Camera-type eye (tissue), 1 donor: Measurements from ENCODE around the gene NCK2. TPM values are rescaled to one million over a fixed set of nuclear protein-coding genes. Genes with fewer than 3 reads are reported as not detected.

Experiments used
- total RNA-seq: library from RNA; depleted of rRNA; stranded (reverse); fragments of >200 nt; gene quantifications from one replicate; pipeline ENCODE4 v1.2.3, GENCODE V29; 2014

NCK2 gene
- total RNA-seq = 61.4 TPM

GRCh38 chr2:105744909-105745853 lies at the start of gene NCK2:
Gene NCK2, plus strand, starts transcription at chr2:105744912. Its CDS starts 110,152 bp downstream, at chr2:105855064.

